ENCODE data around the gene OLFM2. TPM values are rescaled to one million over a fixed set of nuclear protein-coding genes. Genes with fewer than 3 reads are reported as not detected.
"Not testable (repeated sequence)": the region's sequence is repeated elsewhere in the genome, so short reads cannot be mapped to it uniquely, and the experiment has no call there.

OLFM2 gene
- total and polyA plus RNA-seq, 10 donors = 1.5 to 4.6 (median 2.5) TPM

DNA sequence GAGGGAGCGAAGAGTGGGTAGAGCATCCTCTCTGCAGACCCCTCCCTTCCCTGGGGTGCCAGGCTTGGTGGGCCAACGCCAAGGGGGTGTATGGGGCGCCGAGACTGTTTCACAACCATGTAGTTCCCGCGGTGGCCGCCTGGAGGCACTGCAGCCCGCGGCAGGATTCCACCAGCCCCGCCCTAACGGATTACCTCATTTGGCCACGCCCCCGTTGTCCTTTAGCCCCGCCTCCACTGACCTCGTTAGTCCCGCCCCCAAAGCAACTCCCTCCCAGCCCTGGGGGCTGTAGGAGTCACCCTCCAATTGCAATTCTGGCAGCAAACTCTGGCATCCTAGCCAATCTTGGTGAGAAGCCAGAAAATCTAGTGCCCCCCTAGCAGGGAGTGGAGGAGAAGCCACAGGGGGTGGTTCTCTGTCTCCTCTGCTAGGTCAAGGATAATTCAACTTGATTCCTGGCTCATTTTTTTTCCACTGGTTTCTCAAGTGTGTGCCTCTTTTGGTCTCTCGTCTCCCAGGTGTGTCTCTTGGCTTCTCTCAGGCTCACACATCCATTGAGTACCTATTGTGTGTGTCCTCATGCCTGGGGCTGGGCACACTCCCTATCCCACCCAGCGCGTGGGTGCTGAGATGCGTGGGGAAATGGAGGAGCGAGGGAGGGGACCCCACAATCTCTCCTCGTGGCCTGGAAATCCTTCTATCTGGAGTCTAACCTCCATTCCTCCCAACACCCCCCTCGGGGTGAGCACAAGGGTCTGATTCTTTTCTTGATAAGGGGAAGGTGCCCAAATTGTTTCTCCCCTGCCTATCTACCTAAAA lies 2.0 kb downstream of the OLFM2 start:
- no peak overlapping the region for H3K4me3 ChIP-seq
- TF ChIP-seq POLR2A (IDR thresholded peaks at IDR 0.05) (no peak), POLR2AphosphoS5 (IDR thresholded peaks at IDR 0.05) (peak in 1 of 3 donors; percentile 50)
- TF ChIP-seq, protein P1, sequence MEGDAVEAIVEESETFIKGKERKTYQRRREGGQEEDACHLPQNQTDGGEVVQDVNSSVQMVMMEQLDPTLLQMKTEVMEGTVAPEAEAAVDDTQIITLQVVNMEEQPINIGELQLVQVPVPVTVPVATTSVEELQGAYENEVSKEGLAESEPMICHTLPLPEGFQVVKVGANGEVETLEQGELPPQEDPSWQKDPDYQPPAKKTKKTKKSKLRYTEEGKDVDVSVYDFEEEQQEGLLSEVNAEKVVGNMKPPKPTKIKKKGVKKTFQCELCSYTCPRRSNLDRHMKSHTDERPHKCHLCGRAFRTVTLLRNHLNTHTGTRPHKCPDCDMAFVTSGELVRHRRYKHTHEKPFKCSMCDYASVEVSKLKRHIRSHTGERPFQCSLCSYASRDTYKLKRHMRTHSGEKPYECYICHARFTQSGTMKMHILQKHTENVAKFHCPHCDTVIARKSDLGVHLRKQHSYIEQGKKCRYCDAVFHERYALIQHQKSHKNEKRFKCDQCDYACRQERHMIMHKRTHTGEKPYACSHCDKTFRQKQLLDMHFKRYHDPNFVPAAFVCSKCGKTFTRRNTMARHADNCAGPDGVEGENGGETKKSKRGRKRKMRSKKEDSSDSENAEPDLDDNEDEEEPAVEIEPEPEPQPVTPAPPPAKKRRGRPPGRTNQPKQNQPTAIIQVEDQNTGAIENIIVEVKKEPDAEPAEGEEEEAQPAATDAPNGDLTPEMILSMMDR (IDR thresholded peaks at IDR 0.05 in 8 of 11, conservative IDR thresholded peaks at IDR 0.05 in 3 of 11) = peak; percentile 43 to 86 (median 77)
- H3K4me1 ChIP-seq = peaks cover 6 to 41% (median 28%) of the 10 kb centered on the region in 6 donors
- DNase-seq = peak; percentile 88
- no peaks in the 10 kb centered on the region for H3K36me3 ChIP-seq
- intact Hi-C loops (cut with DNase I; ENCODE audit: low total_unique reads) = loop anchor here (2.0 to 5.0 kb wide), 3 partner anchors 92 to 453 kb away; no protein-coding TSS in a partner anchor
- no peak overlapping the region for H3K27ac ChIP-seq
- peaks cover 0 to 3% (median 0%) of the 10 kb centered on the region in 8 donors for H3K9me3 ChIP-seq
- peaks cover 3 to 83% (median 57%) of the 10 kb centered on the region in 7 donors for H3K27me3 ChIP-seq (replicated peaks in 1 of 7)
- WGBS, 5 donors = 7 to 16% (median 11%) methylated on average over 20 to 23 of the region's 23 CpGs

DNA sequence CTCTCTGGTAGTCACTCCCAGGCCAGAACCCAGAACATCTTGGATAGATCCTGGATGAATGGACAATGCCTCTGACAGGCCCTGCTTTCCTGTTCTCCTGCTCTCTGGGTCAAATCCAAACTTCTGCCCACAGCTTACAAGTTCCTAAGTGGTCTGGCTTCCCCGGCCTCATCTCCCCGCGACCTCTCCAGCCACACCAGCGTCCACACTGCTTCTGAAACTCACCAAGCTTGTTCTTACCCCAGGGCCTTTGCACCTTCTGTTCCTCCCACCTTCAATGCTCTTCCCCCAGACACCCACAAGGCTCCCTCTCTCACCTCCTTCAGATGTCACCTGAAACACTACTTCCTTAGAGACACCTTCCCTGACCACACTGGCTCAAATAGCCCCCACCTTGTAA lies 3.5 kb downstream of the OLFM2 start:
- intact Hi-C loops (cut with DNase I; ENCODE audit: low total_unique reads) = loop anchor here (5.0 kb wide), 2 partner anchors 314 to 454 kb away; no protein-coding TSS in a partner anchor
- WGBS, 5 donors = 82 to 89% (median 86%) methylated on average over 4 of the region's 4 CpGs
- DNase-seq = no peak
- H3K27ac ChIP-seq = no peak overlapping the region
- TF ChIP-seq, protein P1 (IDR thresholded peaks at IDR 0.05 in 8 of 11, conservative IDR thresholded peaks at IDR 0.05 in 3 of 11) = no peak
- TF ChIP-seq POLR2AphosphoS5 (IDR thresholded peaks at IDR 0.05) = no peak
- H3K9me3 ChIP-seq = peaks cover 0 to 3% (median 0%) of the 10 kb centered on the region in 8 donors
- H3K4me3 ChIP-seq = no peak overlapping the region
- no peaks in the 10 kb centered on the region for H3K36me3 ChIP-seq
- H3K27me3 ChIP-seq (replicated peaks in 1 of 7) = peaks cover 3 to 70% (median 57%) of the 10 kb centered on the region in 7 donors
- H3K4me1 ChIP-seq = peaks cover 6 to 41% (median 28%) of the 10 kb centered on the region in 6 donors

DNA sequence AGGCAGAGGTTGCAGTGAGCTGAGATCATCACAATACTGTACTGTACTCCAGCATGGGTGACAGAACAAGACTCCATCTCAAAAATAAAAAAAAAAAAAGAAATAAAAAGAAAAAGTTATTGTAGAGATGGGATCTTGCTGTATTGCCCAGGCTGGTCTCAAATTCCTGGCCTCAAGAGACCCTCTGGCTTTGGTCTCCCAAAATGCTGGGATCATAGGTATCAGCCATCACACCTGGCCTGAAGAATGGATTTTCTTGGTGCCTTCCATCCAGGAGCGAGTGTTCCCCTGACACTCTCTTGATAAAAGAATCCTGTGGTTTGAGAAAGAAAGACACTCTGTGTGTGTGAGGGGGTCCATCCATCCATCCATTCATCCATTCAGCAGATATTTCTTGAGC lies 4.7 kb downstream of the OLFM2 start:
- Histone ChIP-seq H3K27me3 (replicated peaks in 1 of 7) (peaks cover 3 to 58% (median 46%) of the 10 kb centered on the region in 7 donors), H3K9me3 (peaks cover 0 to 3% (median 0%) of the 10 kb centered on the region in 8 donors), H3K4me1 (peaks cover 3 to 36% (median 22%) of the 10 kb centered on the region in 6 donors), H3K27ac (no peak overlapping the region), H3K36me3 (no peaks in the 10 kb centered on the region), H3K4me3 (no peak overlapping the region)
- no peak for DNase-seq
- TF ChIP-seq, protein P1 (IDR thresholded peaks at IDR 0.05 in 8 of 11, conservative IDR thresholded peaks at IDR 0.05 in 3 of 11) = no peak
- TF ChIP-seq POLR2AphosphoS5 (IDR thresholded peaks at IDR 0.05) (no peak), POLR2A (IDR thresholded peaks at IDR 0.05) (no peak)
- intact Hi-C loops (cut with DNase I; ENCODE audit: low total_unique reads) = loop anchor here (5.0 kb wide), 2 partner anchors 316 to 456 kb away; no protein-coding TSS in a partner anchor
- WGBS, 5 donors = 71 to 93% (median 83%) methylated on average over 1 of the region's 1 CpG

DNA sequence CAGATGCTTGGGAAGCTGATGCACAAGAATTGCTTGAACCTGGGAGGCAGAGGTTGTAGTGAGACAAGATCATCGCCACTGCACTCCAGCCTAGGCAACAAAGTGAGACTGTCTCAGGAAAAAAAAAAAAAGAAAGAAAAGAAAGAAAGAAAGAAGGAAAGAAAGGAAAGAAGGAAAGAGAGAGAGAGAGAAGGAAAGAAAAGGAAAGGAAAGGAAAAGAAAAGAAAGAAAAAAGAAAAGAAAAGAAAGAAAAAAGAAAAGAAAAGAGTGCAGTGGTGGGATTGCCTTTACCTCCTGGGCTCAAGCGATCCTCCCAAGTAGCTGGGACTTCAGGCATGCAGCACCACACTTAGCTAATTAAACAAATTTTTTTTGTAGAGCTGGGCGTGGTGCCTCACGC lies 12.9 kb downstream of the OLFM2 start:
- no peak overlapping the region for H3K27ac ChIP-seq
- H3K36me3 ChIP-seq = no peaks in the 10 kb centered on the region
- TF ChIP-seq, protein P1 (IDR thresholded peaks at IDR 0.05 in 8 of 11, conservative IDR thresholded peaks at IDR 0.05 in 3 of 11) = no peak
- TF ChIP-seq POLR2A (IDR thresholded peaks at IDR 0.05) (no peak), POLR2AphosphoS5 (IDR thresholded peaks at IDR 0.05) (no peak)
- H3K9me3 ChIP-seq = no peaks in the 10 kb centered on the region
- peaks cover 0 to 36% (median 0%) of the 10 kb centered on the region in 7 donors for H3K27me3 ChIP-seq (replicated peaks in 1 of 7)
- H3K4me1 ChIP-seq = no peaks in the 10 kb centered on the region
- DNase-seq = no peak
- no peak overlapping the region for H3K4me3 ChIP-seq
- intact Hi-C loops (cut with DNase I; ENCODE audit: low total_unique reads) = no loop called here
- 89 to 99% (median 92%) methylated on average over 4 of the region's 4 CpGs for WGBS, 5 donors

DNA sequence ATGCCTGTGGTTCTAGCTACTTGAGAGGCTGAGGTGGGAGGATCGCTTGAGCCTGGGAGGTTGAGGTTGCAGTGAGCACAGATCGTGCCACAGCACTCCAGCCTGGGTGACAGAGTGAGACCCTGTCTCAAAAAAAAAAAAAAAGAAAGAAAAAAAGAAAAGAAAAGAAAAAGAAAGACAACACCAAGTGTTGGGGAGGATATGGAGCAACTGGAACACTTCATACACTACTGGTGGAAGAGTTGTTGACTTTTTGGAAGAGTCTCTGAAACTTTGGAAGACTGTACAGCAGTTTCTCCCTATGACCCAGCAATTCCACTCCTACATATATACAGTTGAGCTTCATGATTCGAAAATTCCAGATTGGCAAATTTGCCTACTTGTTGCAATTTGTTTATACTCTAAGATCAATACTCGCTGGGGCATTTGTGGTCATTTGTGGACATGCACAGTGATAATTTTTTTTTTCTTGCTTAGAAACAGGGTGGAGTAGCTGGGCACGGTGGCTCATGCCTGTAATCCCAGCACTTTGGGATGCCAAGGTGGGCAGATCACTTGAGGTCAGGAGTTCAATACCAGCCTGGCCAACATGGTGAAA lies 13.4 kb downstream of the OLFM2 start:
- H3K4me3 ChIP-seq; DNase-seq; intact Hi-C loops (cut with DNase I; ENCODE audit: low total_unique reads); H3K9me3 ChIP-seq; H3K27ac ChIP-seq; H3K36me3 ChIP-seq; H3K4me1 ChIP-seq: not testable (repeated sequence)
- 79 to 87% (median 86%) methylated on average over 5 of the region's 5 CpGs for WGBS, 5 donors
- peaks cover 0 to 42% (median 0%) of the 10 kb centered on the region in 7 donors for H3K27me3 ChIP-seq (replicated peaks in 1 of 7)

Measured in spleen (tissue), 11 donors.